ENCODE results near the gene GGACT.
A peak's percentile ranks its signal among the peaks of the same experiment; 100 is the strongest.

- TF ChIP-seq CTCF (conservative IDR thresholded peaks at IDR 0.05; ENCODE audit: low read depth in 2 of 2) (no peak), ETS1 (IDR thresholded peaks at IDR 0.05) (peak; percentile 15; the same call in 1 of the 2 replicates), EZH2 (IDR thresholded peaks at IDR 0.05; ENCODE audit: low read depth, unreplicated experiment) (no peak), POLR2AphosphoS5 (IDR thresholded peaks at IDR 0.05; ENCODE audit: low read depth) (no peak), REST (IDR thresholded peaks at IDR 0.05; ENCODE audit: unreplicated experiment) (no peak), EZH2phosphoT487 (IDR thresholded peaks at IDR 0.05; ENCODE audit: unreplicated experiment) (no peak), ZNF462 (CRISPR knock-in tag; IDR thresholded peaks at IDR 0.05) (no peak), ZNF331 (CRISPR knock-in tag; IDR thresholded peaks at IDR 0.05; ENCODE audit: low read depth) (no peak), CREB1 (CRISPR knock-in tag; IDR thresholded peaks at IDR 0.05; ENCODE audit: low read depth) (no peak), JUNB (IDR thresholded peaks at IDR 0.05; ENCODE audit: unreplicated experiment) (no peak), NANOG (IDR thresholded peaks at IDR 0.05; ENCODE audit: borderline replicate concordance) (no peak)
Measured at GRCh38 chr13:100491164-100491842, 97.3 kb downstream of the GGACT start.

Data from GM23338 (cell line).